Mesothelial cell of epicardium (in vitro differentiated cells): ENCODE results near the gene EEFSEC. TPM values are rescaled to one million over a fixed set of nuclear protein-coding genes. Genes with fewer than 3 reads are reported as not detected.

Experiments used
- DNase-seq, 2 experiments: peaks; one replicate each; pipeline ENCODE4 v3.0.0; 2021; ENCODE audit warnings: low spot score in 2 of 2; ENCODE audit not compliant: unreplicated experiment in 2 of 2
- H3K27ac Mint-ChIP-seq: 2 replicates; pipeline ENCODE4 v1.8.0; 2021; ENCODE audit warnings: mixed read lengths
- H3K27me3 Mint-ChIP-seq: 2 replicates; pipeline ENCODE4 v1.8.0; 2021; ENCODE audit warnings: low read depth, mixed read lengths
- H3K36me3 Mint-ChIP-seq: 2 replicates; pipeline ENCODE4 v1.8.0; 2021; ENCODE audit warnings: mixed read lengths
- H3K4me1 Mint-ChIP-seq: 2 replicates; pipeline ENCODE4 v1.8.0; 2021; ENCODE audit warnings: mixed read lengths
- H3K4me3 Mint-ChIP-seq: 2 replicates; pipeline ENCODE4 v1.8.0; 2021; ENCODE audit warnings: mild to moderate bottlenecking, moderate library complexity, mixed read lengths
- H3K9me3 Mint-ChIP-seq: 2 replicates; pipeline ENCODE4 v1.8.0; 2021; ENCODE audit warnings: mixed read lengths
- CTCF ChIP-seq: fragments of 200-600 bp; sonication (generic); IDR thresholded peaks from one replicate; pipeline ENCODE4 v1.5.0; 2021; ENCODE audit warnings: antibody characterized with exemption; ENCODE audit not compliant: unreplicated experiment
- total RNA-seq: library from RNA; stranded (reverse); gene quantifications from 3 replicates; pipeline ENCODE4 v1.2.1, GENCODE V29; 2021

The EEFSEC gene
- total RNA-seq, 1 donor from 2014 or later = 19.4 TPM

GRCh38 chr3:128395500-128396162 is 242.3 kb downstream of the EEFSEC start:
- no peaks in the 10 kb centered on the region for H3K9me3 Mint-ChIP-seq
- no peak overlapping the region for H3K4me3 Mint-ChIP-seq
- DNase-seq = no peak
- peaks cover 35% of the 10 kb centered on the region for H3K4me1 Mint-ChIP-seq
- TF ChIP-seq CTCF = no peak
- no peaks in the 10 kb centered on the region for H3K36me3 Mint-ChIP-seq
- no peaks in the 10 kb centered on the region for H3K27me3 Mint-ChIP-seq
- H3K27ac Mint-ChIP-seq = peak overlapping the region; percentile 98

GRCh38 chr3:128397484-128397883 is 244.2 kb downstream of the EEFSEC start:
- no peaks in the 10 kb centered on the region for H3K27me3 Mint-ChIP-seq
- no peak overlapping the region for H3K27ac Mint-ChIP-seq
- TF ChIP-seq CTCF = no peak
- no peak for DNase-seq
- no peak overlapping the region for H3K4me3 Mint-ChIP-seq
- peaks cover 31% of the 10 kb centered on the region for H3K4me1 Mint-ChIP-seq
- no peaks in the 10 kb centered on the region for H3K36me3 Mint-ChIP-seq
- no peaks in the 10 kb centered on the region for H3K9me3 Mint-ChIP-seq

- Mint-ChIP-seq H3K27me3 (no peaks in the 10 kb centered on the region), H3K4me1 (peaks cover 40% of the 10 kb centered on the region), H3K9me3 (no peaks in the 10 kb centered on the region), H3K27ac (no peak overlapping the region), H3K4me3 (no peak overlapping the region), H3K36me3 (no peaks in the 10 kb centered on the region)
- no peak for TF ChIP-seq CTCF
- DNase-seq = no peak
Measured at GRCh38 chr3:128398586-128398985, 245.3 kb downstream of the EEFSEC start.

GRCh38 chr3:128399221-128399915 is 246.1 kb downstream of the EEFSEC start:
- no peak for DNase-seq
- Mint-ChIP-seq H3K27ac (no peak overlapping the region), H3K9me3 (no peaks in the 10 kb centered on the region), H3K4me1 (peaks cover 45% of the 10 kb centered on the region), H3K36me3 (no peaks in the 10 kb centered on the region), H3K27me3 (no peaks in the 10 kb centered on the region), H3K4me3 (no peak overlapping the region)
- TF ChIP-seq CTCF = no peak

- no peak overlapping the region for H3K4me3 Mint-ChIP-seq
- TF ChIP-seq CTCF = no peak
Measured at GRCh38 chr3:128400671-128401070, 247.4 kb downstream of the EEFSEC start.

More at GRCh38 chr3:128400671-128401070, 247.4 kb downstream of the EEFSEC start:
- no peaks in the 10 kb centered on the region for H3K9me3 Mint-ChIP-seq
- H3K27ac Mint-ChIP-seq = no peak overlapping the region
- peaks cover 33% of the 10 kb centered on the region for H3K4me1 Mint-ChIP-seq
- H3K27me3 Mint-ChIP-seq = no peaks in the 10 kb centered on the region
- H3K36me3 Mint-ChIP-seq = no peaks in the 10 kb centered on the region
- DNase-seq = no peak
